ENCODE results near the gene ABCC6. TPM values are rescaled to one million over a fixed set of nuclear protein-coding genes. Genes with fewer than 3 reads are reported as not detected.
"Not testable (repeated sequence)": the region's sequence is repeated elsewhere in the genome, so short reads cannot be mapped to it uniquely, and the experiment has no call there.

The ABCC6 gene
- total RNA-seq: 0.08 TPM

- ATAC-seq: peak; percentile 56
These were observed at the start of gene ABCC6 for GRCh38 chr16:16222850-16223661. Gene ABCC6 (minus strand): TSS chr16:16223494. CDS start chr16:16223434, 60 bp downstream.

DNA sequence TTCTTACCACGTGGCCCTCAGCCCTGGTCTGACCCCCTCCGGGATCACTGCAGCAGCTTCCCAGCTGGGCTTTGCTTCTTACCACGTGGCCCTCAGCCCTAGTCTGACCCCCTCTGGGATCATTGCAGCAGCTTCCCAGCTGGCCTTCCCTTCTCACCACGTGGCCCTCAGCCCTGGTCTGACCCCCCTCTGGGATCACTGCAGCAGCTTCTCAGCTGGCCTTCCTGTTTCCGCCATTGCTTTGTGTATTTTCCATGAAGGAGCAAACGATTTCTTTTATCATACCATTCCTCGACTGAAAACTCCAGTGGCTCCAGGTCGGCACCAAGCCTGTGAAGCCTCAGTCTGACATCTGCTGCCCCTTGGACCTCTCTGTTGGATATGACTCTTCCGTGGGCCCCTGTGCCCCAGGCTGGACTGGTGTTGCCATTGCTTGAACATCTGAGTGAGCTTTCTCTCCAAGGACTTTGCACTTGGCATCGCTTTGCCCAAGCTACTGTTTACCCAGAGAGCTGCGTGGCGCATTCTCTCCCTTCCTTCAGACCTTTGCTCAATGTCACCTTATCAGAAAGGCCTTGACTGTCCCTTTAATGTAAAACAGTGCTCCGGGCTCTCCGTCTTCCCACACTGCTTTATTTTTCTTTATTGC, 49.4 kb upstream of the ABCC6 start:
- not testable (repeated sequence) for ATAC-seq

- not testable (repeated sequence) for ATAC-seq
These were observed 48.4 kb upstream of the ABCC6 start for GRCh38 chr16:16271658-16272057.

DNA sequence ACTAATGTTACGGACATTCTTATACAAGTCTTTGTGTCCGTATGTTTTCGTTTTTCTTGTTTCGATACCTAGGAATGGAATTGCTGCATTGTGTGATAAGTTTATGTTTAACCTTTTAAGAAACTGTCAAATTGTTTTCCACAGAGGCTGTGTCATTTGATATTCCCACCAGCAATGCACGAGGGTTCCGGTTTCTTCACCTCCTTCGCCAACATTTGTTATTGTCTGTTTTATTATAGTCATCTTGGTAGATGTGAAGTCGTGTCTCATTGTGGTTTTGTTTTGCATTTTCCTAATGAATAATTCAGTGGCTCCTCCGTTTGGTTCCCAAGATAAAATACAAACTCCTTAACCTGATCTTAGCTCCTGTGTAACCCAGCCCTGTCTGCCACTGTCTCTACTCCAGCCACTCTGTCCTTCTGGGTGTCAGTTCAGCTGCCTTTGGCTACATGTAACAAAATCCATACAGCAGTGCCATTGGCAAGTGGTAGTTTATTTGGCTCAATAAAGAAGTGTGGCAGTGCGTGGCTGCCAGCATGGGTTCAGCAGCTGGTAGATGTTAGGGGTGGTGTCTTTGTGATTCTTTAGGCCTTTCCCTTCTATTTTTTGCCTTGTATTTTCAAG, 45.0 kb upstream of the ABCC6 start:
- ATAC-seq: not testable (repeated sequence)

- not testable (repeated sequence) for ATAC-seq
These were observed 44.4 kb upstream of the ABCC6 start for GRCh38 chr16:16267708-16268107.

- not testable (repeated sequence) for ATAC-seq
These were observed 41.8 kb upstream of the ABCC6 start for GRCh38 chr16:16265044-16265443.

- not testable (repeated sequence) for ATAC-seq
These were observed 40.7 kb upstream of the ABCC6 start for GRCh38 chr16:16263947-16264346.

- not testable (repeated sequence) for ATAC-seq
These were observed 39.8 kb upstream of the ABCC6 start for GRCh38 chr16:16262954-16263555.

GRCh38 chr16:16259971-16260370, 36.7 kb upstream of the ABCC6 start:
- ATAC-seq: not testable (repeated sequence)

GRCh38 chr16:16258822-16259221, 35.5 kb upstream of the ABCC6 start:
- ATAC-seq: not testable (repeated sequence)

- ATAC-seq: peak; percentile 55
These were observed 34.1 kb upstream of the ABCC6 start for GRCh38 chr16:16257301-16257923.

DNA sequence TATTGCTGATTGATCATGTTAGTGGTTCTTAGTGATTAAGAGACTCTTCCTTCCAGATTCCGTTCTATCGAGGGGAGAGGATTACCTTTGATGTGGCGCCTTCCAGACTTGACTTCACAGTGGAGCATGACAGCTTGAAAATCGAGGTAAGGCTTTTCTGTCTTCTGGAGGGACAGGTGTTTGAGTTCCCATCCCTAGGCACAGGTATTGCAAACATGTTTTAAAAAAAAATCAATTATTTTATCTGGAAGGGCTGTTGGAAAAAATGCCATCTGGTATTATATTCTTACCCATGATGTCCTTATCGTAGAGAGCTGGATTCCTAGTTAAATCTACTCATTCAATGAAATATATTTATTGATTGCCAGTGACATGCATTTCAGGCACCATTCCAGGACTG, 29.1 kb upstream of the ABCC6 start:
- not testable (repeated sequence) for ATAC-seq

GRCh38 chr16:16249621-16250330, 26.5 kb upstream of the ABCC6 start:
- ATAC-seq: not testable (repeated sequence)

GRCh38 chr16:16247439-16247838, 24.1 kb upstream of the ABCC6 start:
- not testable (repeated sequence) for ATAC-seq

- ATAC-seq: not testable (repeated sequence)
These were observed 23.4 kb upstream of the ABCC6 start for GRCh38 chr16:16246578-16247262.

DNA sequence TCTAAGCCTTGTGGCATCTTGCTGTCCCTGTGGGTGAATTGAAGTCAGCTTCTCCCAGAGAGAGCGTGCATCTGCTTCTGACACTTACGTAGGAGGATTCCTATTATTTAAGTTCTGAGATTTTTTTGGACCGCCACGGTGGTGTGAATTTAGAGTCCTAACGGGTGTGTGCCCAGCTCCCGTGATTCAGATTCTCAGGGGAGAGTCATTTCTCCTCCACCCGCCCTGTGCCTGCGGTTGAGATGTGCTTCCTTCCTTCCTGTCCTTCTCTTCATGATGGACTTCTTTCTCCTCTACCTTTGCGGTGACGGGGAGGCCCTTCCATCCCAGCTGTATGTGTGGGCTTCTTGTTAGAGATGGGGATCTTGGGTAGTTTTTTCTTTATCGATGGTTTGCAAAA, 20.6 kb upstream of the ABCC6 start:
- ATAC-seq: not testable (repeated sequence)

GRCh38 chr16:16240667-16241066, 17.4 kb upstream of the ABCC6 start:
- ATAC-seq: not testable (repeated sequence)

DNA sequence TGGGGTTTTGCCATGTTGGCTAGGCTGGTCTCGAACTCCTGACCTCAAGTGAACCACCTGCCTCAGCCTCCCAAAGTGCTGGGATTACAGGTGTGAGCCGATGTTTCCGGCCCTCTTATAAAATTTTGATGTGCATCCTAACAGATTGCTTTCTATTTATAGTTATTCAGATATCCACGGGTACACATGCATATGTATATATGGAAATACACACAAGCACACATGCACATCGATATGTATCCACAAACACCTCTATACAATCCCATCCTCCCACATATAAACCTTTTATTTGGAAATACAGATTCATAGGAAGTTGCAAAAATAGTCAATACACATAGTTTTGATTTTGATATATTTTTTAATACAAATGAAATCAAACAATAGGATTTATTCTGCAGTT, 14.4 kb upstream of the ABCC6 start:
- not testable (repeated sequence) for ATAC-seq

DNA sequence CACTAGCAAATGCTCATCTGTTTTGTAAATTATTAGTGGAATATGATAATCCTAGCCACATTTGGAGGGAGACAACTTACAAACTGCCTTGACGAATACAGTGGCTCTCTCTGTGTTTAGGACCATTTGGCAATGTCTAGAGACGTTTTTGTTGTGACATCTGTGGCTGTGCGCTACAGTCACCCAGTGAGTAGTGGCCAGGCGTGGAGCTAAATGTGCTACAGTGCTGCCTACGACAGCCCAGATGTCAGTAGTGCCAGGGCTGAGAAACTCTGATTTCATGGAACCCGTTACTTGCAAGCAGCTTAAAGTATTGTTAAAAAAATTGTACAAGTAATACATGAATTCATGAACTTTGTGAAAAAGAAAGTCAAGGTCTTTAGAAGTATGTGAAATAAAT, 13.8 kb upstream of the ABCC6 start:
- not testable (repeated sequence) for ATAC-seq

GRCh38 chr16:16232692-16233061, 9.4 kb upstream of the ABCC6 start:
- peak; percentile 51 for ATAC-seq

GRCh38 chr16:16223662-16224241, 458 bp upstream of the ABCC6 start:
- peak; percentile 11 for ATAC-seq
